ENCODE measurements around the gene TECTB.

Gene TECTB

GRCh38 chr10:112343056-112343806, 60.0 kb downstream of the TECTB start:
- no peak overlapping the region for H3K4me3 ChIP-seq (ENCODE audit: low read length)
- DNase-seq (ENCODE audit: low read depth), result no peak
- TF ChIP-seq CTCF (conservative IDR thresholded peaks at IDR 0.05; ENCODE audit: low read depth, low read length), result no peak

- no peak for DNase-seq (ENCODE audit: low read depth)
- peak; percentile 14 for TF ChIP-seq CTCF (conservative IDR thresholded peaks at IDR 0.05; ENCODE audit: low read depth, low read length)
- no peak overlapping the region for H3K4me3 ChIP-seq (ENCODE audit: low read length)
Observed at GRCh38 chr10:112344261-112344660, 61.1 kb downstream of the TECTB start.

- no peak for TF ChIP-seq CTCF (conservative IDR thresholded peaks at IDR 0.05; ENCODE audit: low read depth, low read length)
- H3K4me3 ChIP-seq (ENCODE audit: low read length), result no peak overlapping the region
- DNase-seq (ENCODE audit: low read depth), result no peak
Observed at GRCh38 chr10:112345202-112345601, 62.0 kb downstream of the TECTB start.

- TF ChIP-seq CTCF (conservative IDR thresholded peaks at IDR 0.05; ENCODE audit: low read depth, low read length), result no peak
- no peak overlapping the region for H3K4me3 ChIP-seq (ENCODE audit: low read length)
- DNase-seq (ENCODE audit: low read depth), result no peak
Observed at GRCh38 chr10:112345743-112346142, 62.5 kb downstream of the TECTB start.

- no peak for TF ChIP-seq CTCF (conservative IDR thresholded peaks at IDR 0.05; ENCODE audit: low read depth, low read length)
- DNase-seq (ENCODE audit: low read depth), result no peak
- H3K4me3 ChIP-seq (ENCODE audit: low read length), result no peak overlapping the region
Observed at GRCh38 chr10:112346774-112347173, 63.6 kb downstream of the TECTB start.

GRCh38 chr10:112347709-112348671, 64.8 kb downstream of the TECTB start:
- no peak for TF ChIP-seq CTCF (conservative IDR thresholded peaks at IDR 0.05; ENCODE audit: low read depth, low read length)
- DNase-seq (ENCODE audit: low read depth), result no peak
- no peak overlapping the region for H3K4me3 ChIP-seq (ENCODE audit: low read length)
